Measurements from ENCODE around the gene HES5. TPM values are rescaled to one million over a fixed set of nuclear protein-coding genes. Genes with fewer than 3 reads are reported as not detected.

Gene HES5
- total and polyA plus RNA-seq, 2 of the 13 experiments (the other 11 are each of a cell fraction or from before 2014, with no cell fraction given), result not detected

DNA sequence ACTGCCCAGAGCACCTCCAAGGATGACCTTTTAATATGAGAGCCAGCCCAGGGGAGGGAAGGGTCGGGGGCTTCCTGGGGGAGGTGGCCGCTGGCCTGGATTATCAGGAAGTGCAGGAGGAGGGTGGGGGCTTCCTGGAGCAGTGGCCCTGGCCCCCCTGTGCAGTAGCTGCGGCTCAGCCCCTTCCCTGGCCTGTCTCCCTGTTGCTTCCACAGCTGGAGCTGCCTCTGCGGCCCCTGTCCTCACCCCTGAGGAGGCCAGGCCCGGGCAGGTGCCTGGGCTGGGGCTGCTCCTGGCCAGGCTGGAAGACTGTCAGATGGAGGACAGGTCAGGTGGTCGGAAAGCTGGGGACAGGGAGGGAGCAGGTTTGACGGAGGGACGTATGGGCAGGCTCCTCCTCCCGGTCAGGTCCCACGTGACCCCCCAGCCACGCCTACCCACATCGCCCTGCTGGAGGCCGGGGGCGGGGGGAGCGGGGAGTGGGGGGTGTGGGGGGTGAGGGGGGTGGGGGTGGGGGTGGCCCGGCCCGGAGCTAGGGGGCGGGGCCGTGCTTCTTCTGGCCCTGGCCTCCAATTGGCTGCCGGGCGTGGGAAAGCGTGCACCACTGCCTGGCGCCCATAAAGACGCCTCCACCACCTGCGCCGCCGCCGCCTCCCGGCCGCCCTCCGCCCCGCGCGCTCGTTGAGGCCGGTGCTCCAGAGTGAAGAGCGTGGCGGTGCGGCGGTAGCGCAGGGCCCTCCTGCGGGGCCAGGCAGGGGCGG, 15.9 kb upstream of the HES5 start (continued):
- TF ChIP-seq, protein P1, sequence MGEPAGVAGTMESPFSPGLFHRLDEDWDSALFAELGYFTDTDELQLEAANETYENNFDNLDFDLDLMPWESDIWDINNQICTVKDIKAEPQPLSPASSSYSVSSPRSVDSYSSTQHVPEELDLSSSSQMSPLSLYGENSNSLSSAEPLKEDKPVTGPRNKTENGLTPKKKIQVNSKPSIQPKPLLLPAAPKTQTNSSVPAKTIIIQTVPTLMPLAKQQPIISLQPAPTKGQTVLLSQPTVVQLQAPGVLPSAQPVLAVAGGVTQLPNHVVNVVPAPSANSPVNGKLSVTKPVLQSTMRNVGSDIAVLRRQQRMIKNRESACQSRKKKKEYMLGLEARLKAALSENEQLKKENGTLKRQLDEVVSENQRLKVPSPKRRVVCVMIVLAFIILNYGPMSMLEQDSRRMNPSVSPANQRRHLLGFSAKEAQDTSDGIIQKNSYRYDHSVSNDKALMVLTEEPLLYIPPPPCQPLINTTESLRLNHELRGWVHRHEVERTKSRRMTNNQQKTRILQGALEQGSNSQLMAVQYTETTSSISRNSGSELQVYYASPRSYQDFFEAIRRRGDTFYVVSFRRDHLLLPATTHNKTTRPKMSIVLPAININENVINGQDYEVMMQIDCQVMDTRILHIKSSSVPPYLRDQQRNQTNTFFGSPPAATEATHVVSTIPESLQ (CRISPR knock-in tag; conservative IDR thresholded peaks at IDR 0.05), result no peak
- TF ChIP-seq ZKSCAN5 (CRISPR knock-in tag; IDR thresholded peaks at IDR 0.05) (no peak), JUNB (CRISPR knock-in tag; IDR thresholded peaks at IDR 0.05; ENCODE audit: borderline replicate concordance) (no peak), SSRP1 (CRISPR knock-in tag; IDR thresholded peaks at IDR 0.05) (no peak), HNRNPK (IDR thresholded peaks at IDR 0.05; ENCODE audit: low read depth, low read length, poor library complexity, severe bottlenecking) (peak; percentile 99), ZNF446 (CRISPR knock-in tag; IDR thresholded peaks at IDR 0.05) (no peak; the same call in 1 of the 2 replicates), FOXO4 (CRISPR knock-in tag; conservative IDR thresholded peaks at IDR 0.05) (no peak), CREM (IDR thresholded peaks at IDR 0.05) (no peak), CREM (CRISPR knock-in tag; IDR thresholded peaks at IDR 0.05) (no peak), PRMT3 (CRISPR knock-in tag; IDR thresholded peaks at IDR 0.05; ENCODE audit: borderline replicate concordance, low read depth) (no peak), POGZ (CRISPR knock-in tag; IDR thresholded peaks at IDR 0.05) (no peak), ZNF740 (CRISPR knock-in tag; IDR thresholded peaks at IDR 0.05) (no peak), AKAP8 (CRISPR knock-in tag; IDR thresholded peaks at IDR 0.05) (peak; percentile 46; the same call in 1 of the 2 replicates), ZNF609 (CRISPR knock-in tag; IDR thresholded peaks at IDR 0.05; ENCODE audit: borderline replicate concordance) (no peak)
- TF ChIP-seq, protein P2, sequence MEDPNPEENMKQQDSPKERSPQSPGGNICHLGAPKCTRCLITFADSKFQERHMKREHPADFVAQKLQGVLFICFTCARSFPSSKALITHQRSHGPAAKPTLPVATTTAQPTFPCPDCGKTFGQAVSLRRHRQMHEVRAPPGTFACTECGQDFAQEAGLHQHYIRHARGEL (CRISPR knock-in tag; IDR thresholded peaks at IDR 0.05), result no peak
- TF ChIP-seq, protein P3, sequence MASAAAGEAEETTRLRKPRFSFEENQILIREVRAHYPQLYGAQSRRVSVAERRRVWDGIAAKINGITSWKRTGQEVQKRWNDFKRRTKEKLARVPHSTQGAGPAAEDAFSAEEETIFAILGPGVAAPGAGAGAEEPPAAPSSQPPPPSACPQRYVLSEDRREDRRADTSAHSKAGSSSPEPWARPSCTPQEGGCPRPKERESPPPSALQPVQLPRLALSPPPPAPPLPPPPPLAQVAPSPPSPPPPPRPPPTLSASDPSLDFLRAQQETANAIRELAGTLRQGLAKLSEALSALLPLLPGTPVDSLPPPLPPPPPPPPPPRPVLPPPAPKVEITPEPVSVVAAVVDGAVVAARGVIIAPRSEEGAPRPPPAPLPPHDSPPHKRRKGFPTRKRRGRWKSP (CRISPR knock-in tag; IDR thresholded peaks at IDR 0.05), result 0 out of 2 replicates have a peak, but pooled peaks have one; percentile 49
- TF ChIP-seq, protein P4, sequence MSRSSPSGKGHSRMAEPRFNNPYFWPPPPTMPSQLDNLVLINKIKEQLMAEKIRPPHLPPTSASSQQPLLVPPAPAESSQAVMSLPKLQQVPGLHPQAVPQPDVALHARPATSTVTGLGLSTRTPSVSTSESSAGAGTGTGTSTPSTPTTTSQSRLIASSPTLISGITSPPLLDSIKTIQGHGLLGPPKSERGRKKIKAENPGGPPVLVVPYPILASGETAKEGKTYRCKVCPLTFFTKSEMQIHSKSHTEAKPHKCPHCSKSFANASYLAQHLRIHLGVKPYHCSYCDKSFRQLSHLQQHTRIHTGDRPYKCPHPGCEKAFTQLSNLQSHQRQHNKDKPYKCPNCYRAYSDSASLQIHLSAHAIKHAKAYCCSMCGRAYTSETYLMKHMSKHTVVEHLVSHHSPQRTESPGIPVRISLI (CRISPR knock-in tag; IDR thresholded peaks at IDR 0.05; ENCODE audit: borderline replicate concordance), result no peak

All from HepG2 (cell line).